ENCODE results near the gene DDX1. TPM values are rescaled to one million over a fixed set of nuclear protein-coding genes. Genes with fewer than 3 reads are reported as not detected.

DDX1 gene
- total and polyA plus RNA-seq, 7 donors = 116 to 166 (median 132) TPM

GRCh38 chr2:15624903-15625302 is 33.2 kb downstream of the DDX1 start:
- intact Hi-C loops (cut with DNase I) = no loop called here
- DNase-seq = no peak
- ATAC-seq = no peak

DNA sequence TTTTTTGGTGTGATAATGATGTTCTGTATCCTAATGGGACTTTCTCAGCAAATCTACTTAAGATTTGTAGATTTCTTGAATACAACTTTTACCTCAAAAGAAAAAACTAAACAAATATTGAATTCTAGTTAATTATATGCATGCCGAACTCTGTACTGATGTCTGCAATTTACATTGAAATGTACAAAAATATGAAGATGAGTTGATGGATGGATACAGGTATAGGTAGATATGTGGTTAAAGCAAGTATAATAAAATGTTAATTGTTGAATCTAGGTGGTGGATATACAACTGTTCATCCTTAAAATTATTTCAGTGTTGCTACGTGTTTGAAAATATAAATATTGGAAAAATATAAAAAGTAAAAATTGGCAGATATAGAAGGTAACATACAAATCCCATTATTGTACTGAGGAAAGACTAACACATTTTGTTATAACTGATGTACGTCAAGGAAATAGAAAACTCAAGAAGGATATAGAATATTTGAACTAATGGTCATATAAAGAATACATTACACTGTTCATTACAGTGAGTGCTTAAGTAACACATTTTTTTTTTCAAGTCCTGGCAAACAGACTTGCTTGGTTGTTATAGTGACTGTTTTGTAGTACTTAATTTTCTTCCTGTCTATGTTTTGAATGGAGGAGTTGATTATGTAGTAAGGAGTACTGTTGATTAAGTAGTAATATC is 33.8 kb downstream of the DDX1 start:
- WGBS, 3 donors = 97 to 99% (median 97%) methylated on average over 3 of the region's 3 CpGs

More at GRCh38 chr2:15624903-15625302, 33.2 kb downstream of the DDX1 start:
- Histone ChIP-seq H3K27ac (no peak overlapping the region), H3K36me3 (ENCODE audit: insufficient read depth in 1 of 2, low read depth in 1 of 2) (peaks cover 9 to 100% of the 10 kb centered on the region in 2 donors), H3K27me3 (ENCODE audit: insufficient read depth in 3 of 3, low read length in 2 of 3) (no peaks in the 10 kb centered on the region), H3K4me3 (no peak overlapping the region), H3K9me3 (no peaks in the 10 kb centered on the region), H3K4me1 (no peaks in the 10 kb centered on the region)
- TF ChIP-seq CTCF (IDR thresholded peaks at IDR 0.05) = no peak

GRCh38 chr2:15626126-15626525 is 34.5 kb downstream of the DDX1 start:
- intact Hi-C loops (cut with DNase I) = no loop called here
- DNase-seq = no peak
- no peaks in the 10 kb centered on the region for H3K4me1 ChIP-seq
- no peaks in the 10 kb centered on the region for H3K9me3 ChIP-seq
- H3K27ac ChIP-seq = no peak overlapping the region
- no peaks in the 10 kb centered on the region for H3K27me3 ChIP-seq (ENCODE audit: insufficient read depth in 3 of 3, low read length in 2 of 3)
- no peak overlapping the region for H3K4me3 ChIP-seq
- peaks cover 12 to 100% of the 10 kb centered on the region in 2 donors for H3K36me3 ChIP-seq (ENCODE audit: insufficient read depth in 1 of 2, low read depth in 1 of 2)
- TF ChIP-seq CTCF (IDR thresholded peaks at IDR 0.05) = no peak
- no peak for ATAC-seq

More for the DNA sequence above, 33.8 kb downstream of the DDX1 start:
- Histone ChIP-seq H3K27me3 (ENCODE audit: insufficient read depth in 3 of 3, low read length in 2 of 3) (no peaks in the 10 kb centered on the region), H3K27ac (no peak overlapping the region), H3K9me3 (no peaks in the 10 kb centered on the region), H3K36me3 (ENCODE audit: insufficient read depth in 1 of 2, low read depth in 1 of 2) (peaks cover 10 to 100% of the 10 kb centered on the region in 2 donors), H3K4me3 (no peak overlapping the region), H3K4me1 (no peaks in the 10 kb centered on the region)
- no peak for TF ChIP-seq CTCF (IDR thresholded peaks at IDR 0.05)
- intact Hi-C loops (cut with DNase I) = no loop called here
- ATAC-seq (no peak), DNase-seq (no peak)

GRCh38 chr2:15626967-15627366 is 35.3 kb downstream of the DDX1 start:
- peaks cover 12 to 100% of the 10 kb centered on the region in 2 donors for H3K36me3 ChIP-seq (ENCODE audit: insufficient read depth in 1 of 2, low read depth in 1 of 2)
- no peak for ATAC-seq
- H3K27ac ChIP-seq = no peak overlapping the region
- no peak overlapping the region for H3K4me3 ChIP-seq
- intact Hi-C loops (cut with DNase I) = no loop called here
- no peak for TF ChIP-seq CTCF (IDR thresholded peaks at IDR 0.05)
- H3K4me1 ChIP-seq = no peaks in the 10 kb centered on the region
- DNase-seq = no peak
- H3K27me3 ChIP-seq (ENCODE audit: insufficient read depth in 3 of 3, low read length in 2 of 3) = no peaks in the 10 kb centered on the region
- no peaks in the 10 kb centered on the region for H3K9me3 ChIP-seq

All from psoas muscle (tissue), 8 donors.